SK-N-SH (cell line): ENCODE results near the gene R3HDM4. TPM values are rescaled to one million over a fixed set of nuclear protein-coding genes. Genes with fewer than 3 reads are reported as not detected.

Source experiments
- CTCF ChIA-PET: fragments of 300-600, 350-600 bp; formaldehyde crosslinking; extraction: SDS; loops from one replicate; lab custom pipeline; 2021; lab: Yijun Ruan, JAX
- POLR2A ChIA-PET: fragments of 350-600 bp; sonication (Branson Sonifier 250); formaldehyde crosslinking; extraction: SDS; loops from one replicate; lab custom pipeline; 2020; ENCODE audit warnings: antibody characterized with exemption, inconsistent platforms; lab: Yijun Ruan, JAX
- DNase-seq: peaks from one replicate; pipeline ENCODE4 v3.0.0; 2012
- H2AFZ ChIP-seq: fragments of 200-600 bp; sonication (generic); 2 replicates; pipeline ENCODE4 v1.8.1; 2016; ENCODE audit warnings: antibody characterized with exemption, mild to moderate bottlenecking, low read depth
- H3F3A ChIP-seq: fragments of 200-600 bp; sonication (generic); replicated peaks from 2 replicates; pipeline ENCODE3; 2016; ENCODE audit warnings: antibody characterized with exemption, mild to moderate bottlenecking; ENCODE audit not compliant: insufficient read depth
- H3K27ac ChIP-seq, 2 experiments: fragments of 200-500 bp in 1 of 2; fragments of 200-600 bp in 1 of 2; sonication (Bioruptor generic) in 1 of 2; sonication (generic), shearing (Covaris generic) in 1 of 2; 2 replicates each; pipeline versions ENCODE4 v1.5.1 to v1.6.1; 2014 to 2016; ENCODE audit warnings: low read depth in 2 of 2, inconsistent platforms in 1 of 2, low read length in 1 of 2, mild to moderate bottlenecking in 1 of 2, mixed read lengths in 1 of 2
- H3K27me3 ChIP-seq: fragments of 200-600 bp; sonication (generic), shearing (Covaris generic); 2 replicates; pipeline ENCODE4 v1.6.1; 2016; ENCODE audit warnings: mixed run types; ENCODE audit not compliant: insufficient read depth
- H3K36me3 ChIP-seq, 2 experiments: fragments of 200-500 bp in 1 of 2; fragments of 200-600 bp in 1 of 2; sonication (Bioruptor generic) in 1 of 2; sonication (generic) in 1 of 2; replicated peaks in 1 of 2; 2 replicates each; pipeline versions ENCODE3 to v1.5.1; 2014 to 2016; ENCODE audit warnings: low read length in 1 of 2, mild to moderate bottlenecking in 1 of 2; ENCODE audit not compliant: insufficient read depth in 2 of 2, control insufficient read depth in 1 of 2
- H3K4me1 ChIP-seq, 2 experiments: fragments of 200-500 bp in 1 of 2; fragments of 200-600 bp in 1 of 2; sonication (Bioruptor generic) in 1 of 2; sonication (generic), shearing (Covaris generic) in 1 of 2; 2 replicates each; pipeline versions ENCODE4 v1.5.1 to v1.6.1; 2014 to 2016; ENCODE audit warnings: low read depth in 1 of 2, low read length in 1 of 2, mixed run types in 1 of 2; ENCODE audit not compliant: insufficient read depth in 2 of 2, control insufficient read depth in 1 of 2
- H3K4me2 ChIP-seq: fragments of 200-600 bp; sonication (generic), shearing (Covaris generic); 2 replicates; pipeline ENCODE4 v1.6.1; 2017; ENCODE audit warnings: mixed run types
- H3K4me3 ChIP-seq, 2 experiments: fragments of 200-500 bp in 1 of 2; fragments of 200-600 bp in 1 of 2; sonication (Bioruptor generic) in 1 of 2; sonication (generic), shearing (Covaris generic) in 1 of 2; 2 replicates each; pipeline versions ENCODE4 v1.5.1 to v1.8.1; 2014 to 2016; ENCODE audit warnings: low read depth in 2 of 2, inconsistent platforms in 1 of 2, low read length in 1 of 2, mild to moderate bottlenecking in 1 of 2, mixed read lengths in 1 of 2, moderate library complexity in 1 of 2
- H3K79me2 ChIP-seq: fragments of 200-600 bp; sonication (generic); 2 replicates; pipeline ENCODE4 v1.8.1; 2017; ENCODE audit warnings: mild to moderate bottlenecking; ENCODE audit not compliant: insufficient read depth
- H3K9ac ChIP-seq: fragments of 200-600 bp; sonication (generic); 2 replicates; pipeline ENCODE4 v1.6.1; 2017; ENCODE audit warnings: mixed run types
- H3K9me2 ChIP-seq: fragments of 200-600 bp; sonication (generic); 2 replicates; pipeline ENCODE4 v1.6.1; 2017; ENCODE audit warnings: mixed run types
- H3K9me3 ChIP-seq: fragments of 200-600 bp; sonication (generic); 2 replicates; pipeline ENCODE4 v1.6.1; 2017; ENCODE audit warnings: mixed run types, mild to moderate bottlenecking, moderate library complexity
- H4K20me1 ChIP-seq: fragments of 200-600 bp; sonication (generic); 2 replicates; pipeline ENCODE4 v1.6.1; 2017; ENCODE audit warnings: mild to moderate bottlenecking, mixed run types; ENCODE audit not compliant: insufficient read depth
- CHD2 ChIP-seq: fragments of 150-350 bp; IDR thresholded peaks from 2 replicates; pipeline ENCODE4 v1.6.1; 2018; ENCODE audit warnings: low read length; ENCODE audit not compliant: partially characterized antibody
- CTCF ChIP-seq: fragments of 200-600 bp; sonication (generic); IDR thresholded peaks from 2 replicates; pipeline ENCODE4 v1.6.1; 2017; ENCODE audit warnings: antibody characterized with exemption, mild to moderate bottlenecking, moderate library complexity
- EP300 ChIP-seq, 2 experiments: IDR thresholded peaks; 2 replicates each; pipeline versions ENCODE4 v1.4.0 to v1.6.1; 2012; ENCODE audit warnings: borderline replicate concordance in 1 of 2, low read depth in 1 of 2, low read length in 1 of 2
- FOXM1 ChIP-seq: IDR thresholded peaks from 2 replicates; pipeline ENCODE4 v1.4.0; 2012; ENCODE audit warnings: low read depth, mild to moderate bottlenecking
- GATA2 ChIP-seq: sonication (generic); formaldehyde crosslinking; IDR thresholded peaks from 2 replicates; pipeline ENCODE4 v1.5.0; 2020; ENCODE audit warnings: mild to moderate bottlenecking, missing genetic modification reagents
- MAX ChIP-seq: IDR thresholded peaks from 2 replicates; pipeline ENCODE4 v1.4.0; 2012; ENCODE audit warnings: low read depth
- NFIC ChIP-seq: IDR thresholded peaks from 2 replicates; pipeline ENCODE4 v1.4.0; 2012; ENCODE audit warnings: borderline replicate concordance
- PBX3 ChIP-seq: IDR thresholded peaks from 2 replicates; pipeline ENCODE4; 2012
- REST ChIP-seq: IDR thresholded peaks from 2 replicates; pipeline ENCODE4 v1.6.1; 2012; ENCODE audit warnings: mild to moderate bottlenecking, low read depth, low read length, moderate library complexity
- RFX5 ChIP-seq: IDR thresholded peaks from 2 replicates; pipeline ENCODE4 v1.6.1; 2012; ENCODE audit warnings: mild to moderate bottlenecking, improper control_type of control experiment, low read length
- USF1 ChIP-seq: IDR thresholded peaks from 2 replicates; pipeline ENCODE4 v1.4.0; 2012; ENCODE audit warnings: low read depth, borderline replicate concordance
- USF2 ChIP-seq: fragments of 150-350 bp; IDR thresholded peaks from 2 replicates; pipeline ENCODE4 v1.6.1; 2017; ENCODE audit warnings: antibody characterized with exemption, low read length, low read depth, borderline replicate concordance
- ZBTB33 ChIP-seq: IDR thresholded peaks from 2 replicates; pipeline ENCODE4 v1.4.0; 2012; ENCODE audit warnings: low read depth, borderline replicate concordance
- WGBS: methylation state at CpG from one replicate; pipeline ENCODE4 v1.1.6; 2017; ENCODE audit warnings: low lambda C conversion rate; 5-methylcytosine and 5-hydroxymethylcytosine counted together
- polyA plus RNA-seq, 3 experiments: library from polyadenylated mRNA; depleted of rRNA; stranded (reverse); fragments of >200 nt; gene quantifications; 2 replicates each; pipeline ENCODE4 v1.2.3, GENCODE V29; 2012

The R3HDM4 gene
- polyA plus RNA-seq, 1 of the 3 experiments (the other 2 are of a cell fraction), result 39.2 TPM

GRCh38 chr19:942133-942645, 29.2 kb upstream of the R3HDM4 start:
- Histone ChIP-seq H3F3A (peaks cover 13% of the 10 kb centered on the region), H3K27ac (peak overlapping the region in 1 of 2 experiments; percentile 95; a peak in 2 of 4 replicates), H3K4me3 (no peak overlapping the region), H3K9me2 (no peaks in the 10 kb centered on the region), H3K4me1 (peaks cover 6 to 59% of the 10 kb centered on the region in 2 experiments; a peak in 3 of 4 replicates), H3K9ac (no peak overlapping the region), H2AFZ (no peak overlapping the region), H3K79me2 (peaks cover 39% of the 10 kb centered on the region; the same call in 1 of the 2 replicates), H3K27me3 (no peaks in the 10 kb centered on the region), H4K20me1 (peaks cover 49% of the 10 kb centered on the region), H3K4me2 (peak overlapping the region; percentile 88; the same call in 1 of the 2 replicates), H3K9me3 (no peaks in the 10 kb centered on the region), H3K36me3 (no peaks in the 10 kb centered on the region)
- TF ChIP-seq RFX5 (no peak), PBX3 (no peak), GATA2 (CRISPR knock-in tag) (no peak), USF2 (no peak), CHD2 (no peak), NFIC (no peak), MAX (no peak), ZBTB33 (no peak), CTCF (no peak), FOXM1 (no peak), REST (no peak), EP300 (IDR thresholded peaks at IDR 0.05; ENCODE audit: borderline replicate concordance in 1 of 2, low read depth in 1 of 2, low read length in 1 of 2) (no peak), USF1 (no peak)
- POLR2A ChIA-PET, result no interaction called here
- WGBS, result 99% methylated on average over 15 of the region's 32 CpGs
- no peak for DNase-seq
- CTCF ChIA-PET, result interaction anchor here (0.6 to 1.6 kb wide), 2 partner anchors 10 to 40 kb away, joined by 3 to 4 read pairs; no protein-coding TSS in a partner anchor
